K562 (cell line): Measurements from ENCODE around the gene VAT1L. TPM values are rescaled to one million over a fixed set of nuclear protein-coding genes. Genes with fewer than 3 reads are reported as not detected.
A peak's percentile ranks its signal among the peaks of the same experiment; 100 is the strongest.

Experiments
- NFIC ChIP-seq: fragments of 450-650 bp; IDR thresholded peaks from 2 replicates; pipeline ENCODE4 v1.6.1; 2017; ENCODE audit warnings: mild to moderate bottlenecking, inconsistent platforms
- PCBP1 ChIP-seq: fragments of 200-400 bp; formaldehyde crosslinking; IDR thresholded peaks from 2 replicates; pipeline ENCODE4 v1.6.1; 2018; ENCODE audit warnings: mild to moderate bottlenecking, low read depth, low read length; ENCODE audit not compliant: poor library complexity, severe bottlenecking
- ZBTB17 ChIP-seq: fragments of 450-650 bp; formaldehyde crosslinking; IDR thresholded peaks from 2 replicates; pipeline ENCODE4 v1.4.0; 2020; ENCODE audit warnings: mild to moderate bottlenecking
- polyA plus RNA-seq, 8 experiments: library from polyadenylated mRNA; depleted of rRNA in 4 of 8; stranded (reverse) in 5 of 8; unstranded in 3 of 8; fragments of >200 nt; fragmentation: Nextera tagmentation in 2 of 8; fragmentation: Illumina TruSeq in 1 of 8; extraction: Ambion mirVana in 2 of 8; extraction: Trizol in 1 of 8; gene quantifications; 2 replicates each; pipeline versions ENCODE4 v1.2.1 to v1.2.3, GENCODE V29; 2011 to 2014; ENCODE audit warnings: inconsistent platforms in 1 of 8, missing spikeins in 1 of 8
- total RNA-seq, 7 experiments: library from RNA; depleted of rRNA in 6 of 7; stranded (reverse); fragments of >200 nt in 6 of 7; fragmentation: Illumina TruSeq in 2 of 7; extraction: Trizol in 2 of 7; gene quantifications; 2 replicates each; pipeline versions ENCODE4 v1.2.1 to v1.2.3, GENCODE V29; 2011 to 2021; ENCODE audit warnings: low replicate concordance in 1 of 7
- TF ChIP-seq, protein P1 (sequence below), 2 experiments: fragments of 450-650 bp; IDR thresholded peaks; 2 replicates each; pipeline ENCODE4 v1.6.1; 2018; ENCODE audit warnings: mild to moderate bottlenecking in 2 of 2, low read depth in 1 of 2; ENCODE audit not compliant: partially characterized antibody in 2 of 2
- TF ChIP-seq, protein P2 (sequence below): fragments of 200-800 bp; sonication (Bioruptor generic); IDR thresholded peaks from 2 replicates; pipeline ENCODE4 v1.6.1; 2017; ENCODE audit warnings: missing genetic modification characterization, missing compliant biosample characterization

Gene VAT1L
- total and polyA plus RNA-seq, 9 of the 15 experiments (the other 6 are each of a cell fraction or from before 2014, with no cell fraction given): 0.01 TPM; not detected in 8

DNA sequence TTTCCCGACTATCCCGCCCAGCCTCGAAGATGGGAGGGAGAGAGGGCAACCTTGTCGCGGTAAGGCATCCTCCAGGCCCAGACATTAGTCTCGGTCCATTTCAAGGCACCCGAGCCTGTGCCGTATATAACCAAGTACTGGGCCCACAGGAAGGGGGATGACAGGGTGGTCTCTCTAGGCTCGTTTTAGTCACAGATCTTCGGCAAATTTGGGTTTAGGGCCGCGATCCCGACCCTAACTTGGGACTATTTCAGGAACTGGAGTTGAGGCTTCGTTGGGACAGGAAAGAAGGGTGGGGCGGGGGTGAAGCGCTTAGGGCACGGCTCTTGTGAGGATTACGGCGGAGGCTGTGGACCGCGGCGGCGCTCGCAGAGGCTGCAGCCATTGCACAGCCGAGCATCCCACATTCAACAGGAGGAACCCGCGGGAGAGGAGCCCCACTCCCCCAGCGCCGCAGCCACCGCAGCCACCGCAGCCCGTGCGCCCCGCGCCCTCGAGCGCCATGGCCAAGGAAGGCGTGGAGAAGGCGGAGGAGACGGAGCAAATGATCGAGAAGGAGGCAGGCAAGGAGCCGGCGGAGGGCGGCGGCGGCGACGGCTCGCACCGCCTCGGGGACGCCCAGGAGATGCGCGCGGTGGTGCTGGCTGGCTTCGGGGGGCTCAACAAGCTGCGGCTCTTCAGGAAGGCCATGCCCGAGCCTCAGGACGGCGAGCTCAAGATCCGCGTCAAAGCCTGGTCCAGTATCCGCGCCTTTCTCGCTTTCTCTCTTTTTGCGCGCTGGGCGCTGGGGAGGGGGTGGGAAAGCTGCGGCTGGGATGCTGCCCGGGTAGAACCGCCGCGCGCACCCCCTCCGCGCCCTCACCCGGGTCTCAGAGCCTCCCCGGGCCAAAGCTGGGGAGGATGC is at the start of gene VAT1L (continued):
- TF ChIP-seq, protein P1, sequence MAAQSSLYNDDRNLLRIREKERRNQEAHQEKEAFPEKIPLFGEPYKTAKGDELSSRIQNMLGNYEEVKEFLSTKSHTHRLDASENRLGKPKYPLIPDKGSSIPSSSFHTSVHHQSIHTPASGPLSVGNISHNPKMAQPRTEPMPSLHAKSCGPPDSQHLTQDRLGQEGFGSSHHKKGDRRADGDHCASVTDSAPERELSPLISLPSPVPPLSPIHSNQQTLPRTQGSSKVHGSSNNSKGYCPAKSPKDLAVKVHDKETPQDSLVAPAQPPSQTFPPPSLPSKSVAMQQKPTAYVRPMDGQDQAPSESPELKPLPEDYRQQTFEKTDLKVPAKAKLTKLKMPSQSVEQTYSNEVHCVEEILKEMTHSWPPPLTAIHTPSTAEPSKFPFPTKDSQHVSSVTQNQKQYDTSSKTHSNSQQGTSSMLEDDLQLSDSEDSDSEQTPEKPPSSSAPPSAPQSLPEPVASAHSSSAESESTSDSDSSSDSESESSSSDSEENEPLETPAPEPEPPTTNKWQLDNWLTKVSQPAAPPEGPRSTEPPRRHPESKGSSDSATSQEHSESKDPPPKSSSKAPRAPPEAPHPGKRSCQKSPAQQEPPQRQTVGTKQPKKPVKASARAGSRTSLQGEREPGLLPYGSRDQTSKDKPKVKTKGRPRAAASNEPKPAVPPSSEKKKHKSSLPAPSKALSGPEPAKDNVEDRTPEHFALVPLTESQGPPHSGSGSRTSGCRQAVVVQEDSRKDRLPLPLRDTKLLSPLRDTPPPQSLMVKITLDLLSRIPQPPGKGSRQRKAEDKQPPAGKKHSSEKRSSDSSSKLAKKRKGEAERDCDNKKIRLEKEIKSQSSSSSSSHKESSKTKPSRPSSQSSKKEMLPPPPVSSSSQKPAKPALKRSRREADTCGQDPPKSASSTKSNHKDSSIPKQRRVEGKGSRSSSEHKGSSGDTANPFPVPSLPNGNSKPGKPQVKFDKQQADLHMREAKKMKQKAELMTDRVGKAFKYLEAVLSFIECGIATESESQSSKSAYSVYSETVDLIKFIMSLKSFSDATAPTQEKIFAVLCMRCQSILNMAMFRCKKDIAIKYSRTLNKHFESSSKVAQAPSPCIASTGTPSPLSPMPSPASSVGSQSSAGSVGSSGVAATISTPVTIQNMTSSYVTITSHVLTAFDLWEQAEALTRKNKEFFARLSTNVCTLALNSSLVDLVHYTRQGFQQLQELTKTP (IDR thresholded peaks at IDR 0.05; ENCODE audit: low read depth in 1 of 2, partially characterized antibody in 2 of 2): peak in 1 of 2 experiments; percentile 69
- TF ChIP-seq ZBTB17 (no peak), NFIC (peak; percentile 84), PCBP1 (peak; percentile 75)
- TF ChIP-seq, protein P2, sequence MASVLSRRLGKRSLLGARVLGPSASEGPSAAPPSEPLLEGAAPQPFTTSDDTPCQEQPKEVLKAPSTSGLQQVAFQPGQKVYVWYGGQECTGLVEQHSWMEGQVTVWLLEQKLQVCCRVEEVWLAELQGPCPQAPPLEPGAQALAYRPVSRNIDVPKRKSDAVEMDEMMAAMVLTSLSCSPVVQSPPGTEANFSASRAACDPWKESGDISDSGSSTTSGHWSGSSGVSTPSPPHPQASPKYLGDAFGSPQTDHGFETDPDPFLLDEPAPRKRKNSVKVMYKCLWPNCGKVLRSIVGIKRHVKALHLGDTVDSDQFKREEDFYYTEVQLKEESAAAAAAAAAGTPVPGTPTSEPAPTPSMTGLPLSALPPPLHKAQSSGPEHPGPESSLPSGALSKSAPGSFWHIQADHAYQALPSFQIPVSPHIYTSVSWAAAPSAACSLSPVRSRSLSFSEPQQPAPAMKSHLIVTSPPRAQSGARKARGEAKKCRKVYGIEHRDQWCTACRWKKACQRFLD (CRISPR knock-in tag): no peak
